ENCODE data around the gene MUC2. TPM values are rescaled to one million over a fixed set of nuclear protein-coding genes. Genes with fewer than 3 reads are reported as not detected.

The MUC2 gene
- total RNA-seq, 1 experiment from 2014 or later: not detected

DNA sequence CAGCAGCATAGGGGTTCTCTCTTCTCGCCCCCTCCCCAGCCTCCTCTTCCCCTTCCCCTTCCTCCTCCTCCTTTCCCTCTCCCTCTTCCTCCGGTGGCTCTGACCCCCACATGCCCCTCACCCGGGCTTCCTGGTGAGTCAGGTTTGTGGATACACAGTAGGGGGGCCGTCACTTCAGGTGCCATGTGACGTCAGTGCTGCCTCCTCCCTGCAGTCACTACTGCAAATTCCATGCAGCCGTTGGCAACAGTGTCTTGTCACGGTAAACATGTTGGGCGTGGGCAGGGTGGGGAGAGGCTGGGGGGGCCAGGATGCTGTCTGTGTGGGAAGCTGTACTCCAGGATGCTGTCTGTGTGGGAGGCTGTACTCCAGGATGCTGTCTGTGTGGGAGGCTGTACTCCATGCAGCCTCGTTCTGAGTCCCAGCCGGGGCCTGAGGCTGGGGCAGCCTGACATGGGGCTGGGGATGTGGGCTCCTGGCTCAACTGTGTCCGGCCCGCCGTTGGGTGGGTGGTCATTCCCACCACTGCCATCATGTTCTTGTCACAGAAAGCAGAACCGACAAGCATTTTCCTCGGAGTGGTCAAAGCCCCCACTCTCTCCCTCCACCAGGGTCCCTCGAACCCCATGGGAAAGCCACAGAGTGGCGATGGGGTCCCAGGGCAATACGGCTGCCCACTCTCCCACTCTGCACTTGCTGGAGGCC, 2.4 kb upstream of the MUC2 start:
- DNase-seq (ENCODE audit: low read depth): peak; percentile 89

DNA sequence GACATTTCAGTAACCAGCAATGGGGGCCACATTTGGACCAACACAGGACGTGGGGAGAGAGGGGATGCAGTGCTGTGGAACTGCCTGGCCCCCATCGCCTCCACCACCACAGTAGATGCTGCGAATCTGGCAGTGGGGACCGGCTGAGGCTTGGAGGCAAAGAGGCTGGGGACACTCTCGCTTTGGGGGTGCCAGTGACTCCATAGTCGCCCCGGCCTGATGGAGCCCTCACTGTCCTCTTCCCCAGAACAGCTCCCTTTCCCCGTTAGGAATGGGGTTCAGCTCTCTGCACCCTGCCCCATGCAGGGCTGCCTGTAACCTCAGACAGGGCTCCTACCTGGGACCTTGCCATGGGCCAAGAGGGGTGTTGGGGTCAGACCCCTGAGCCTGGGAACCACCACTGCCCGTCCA, 1.8 kb upstream of the MUC2 start:
- DNase-seq (ENCODE audit: low read depth): no peak

DNA sequence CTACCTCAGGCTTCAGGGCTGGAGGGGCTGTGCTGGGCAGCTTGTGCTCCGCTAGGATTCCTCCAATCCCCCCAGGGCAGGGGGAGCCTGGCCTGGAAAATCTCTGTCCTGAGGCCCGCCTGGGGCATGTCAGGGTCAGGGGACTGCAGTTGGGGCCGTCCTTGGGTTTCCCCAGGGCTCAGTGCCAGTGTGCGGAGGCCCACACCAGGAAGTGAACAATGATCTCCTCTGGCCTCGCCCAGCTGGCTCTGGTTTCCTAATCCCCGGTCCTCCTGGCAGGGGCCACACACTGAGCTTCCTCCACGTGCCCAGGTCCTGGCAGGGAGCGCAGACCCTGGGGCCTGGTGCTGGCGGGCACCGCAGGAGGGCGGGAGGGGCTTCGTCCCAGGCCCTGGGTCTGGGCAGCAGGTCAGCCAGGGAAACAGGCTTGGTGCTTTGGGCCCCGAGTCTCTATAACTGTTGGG, 1.4 kb upstream of the MUC2 start:
- DNase-seq (ENCODE audit: low read depth): peak; percentile 89

DNA sequence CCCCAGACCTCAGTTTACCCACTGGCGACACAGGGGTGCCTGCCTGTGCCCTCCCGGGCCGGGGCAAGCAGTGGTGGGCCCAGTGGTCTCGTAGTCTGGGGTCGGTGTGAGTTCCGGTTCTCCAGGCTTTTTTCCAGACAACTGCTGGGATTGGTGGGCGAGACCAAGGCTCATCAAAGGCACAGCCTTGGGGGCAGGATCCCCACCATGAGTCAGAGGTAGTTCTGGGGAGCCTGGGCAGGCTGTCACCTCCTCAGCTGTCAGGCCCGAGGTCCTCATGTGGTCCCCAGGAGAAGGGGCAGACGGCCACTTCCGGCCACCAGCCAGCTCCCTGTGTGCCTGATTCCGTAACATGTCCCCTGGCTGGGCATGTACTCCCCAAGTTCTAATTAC, 827 bp upstream of the MUC2 start:
- DNase-seq (ENCODE audit: low read depth): peak; percentile 35

DNA sequence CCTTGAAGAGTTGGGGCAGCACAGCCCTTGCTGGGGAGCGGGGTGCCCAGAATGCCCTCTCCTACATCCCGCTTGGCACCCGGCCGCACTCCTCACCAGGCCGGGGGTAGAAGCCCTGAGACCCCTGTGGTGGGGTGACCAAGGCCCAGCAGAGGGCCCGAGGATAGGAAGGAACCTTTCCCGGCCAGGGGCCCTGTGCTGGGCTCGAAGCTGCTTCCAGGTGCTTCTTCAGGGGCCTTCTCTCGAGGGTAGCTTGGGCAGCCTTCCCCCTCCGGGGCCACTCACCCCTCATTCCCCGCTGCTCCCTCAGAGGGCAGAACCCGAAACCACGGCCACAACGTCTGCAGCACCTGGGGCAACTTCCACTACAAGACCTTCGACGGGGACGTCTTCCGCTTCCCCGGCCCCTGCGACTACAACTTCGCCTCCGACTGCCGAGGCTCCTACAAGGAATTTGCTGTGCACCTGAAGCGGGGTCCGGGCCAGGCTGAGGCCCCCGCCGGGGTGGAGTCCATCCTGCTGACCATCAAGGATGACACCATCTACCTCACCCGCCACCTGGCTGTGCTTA, 752 bp downstream of the MUC2 start:
- no peak for DNase-seq (ENCODE audit: low read depth)

DNA sequence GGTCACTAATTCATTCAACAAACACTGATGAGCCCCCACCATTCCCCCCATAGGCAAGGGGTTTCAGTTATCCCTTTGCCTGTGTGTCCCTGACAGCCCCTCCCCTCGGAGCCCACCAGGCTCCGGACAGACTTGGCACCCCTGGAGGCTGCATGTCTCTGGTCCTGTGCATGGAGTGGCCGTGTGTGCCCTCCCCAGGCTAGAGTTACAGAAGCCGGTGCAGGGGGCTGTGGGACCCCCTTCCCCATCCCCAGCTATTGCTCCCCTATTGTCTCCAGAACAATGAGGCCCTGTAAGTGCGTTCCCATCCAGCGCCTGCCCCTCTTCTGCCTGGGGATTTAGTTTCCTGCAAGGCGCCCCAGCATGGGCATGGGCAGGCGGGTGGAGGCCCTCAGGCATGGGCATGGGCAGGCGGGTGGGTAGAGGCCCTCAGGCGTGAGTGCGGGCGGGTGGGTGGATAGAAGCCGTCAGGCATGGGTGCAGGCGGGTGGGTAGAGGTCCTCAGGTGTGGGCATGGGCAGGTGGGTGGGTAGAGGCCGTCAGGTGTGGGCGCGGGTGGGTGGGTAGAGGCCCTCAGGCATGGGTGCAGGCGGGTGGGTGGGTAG, 1.5 kb downstream of the MUC2 start:
- no peak for DNase-seq (ENCODE audit: low read depth)

DNA sequence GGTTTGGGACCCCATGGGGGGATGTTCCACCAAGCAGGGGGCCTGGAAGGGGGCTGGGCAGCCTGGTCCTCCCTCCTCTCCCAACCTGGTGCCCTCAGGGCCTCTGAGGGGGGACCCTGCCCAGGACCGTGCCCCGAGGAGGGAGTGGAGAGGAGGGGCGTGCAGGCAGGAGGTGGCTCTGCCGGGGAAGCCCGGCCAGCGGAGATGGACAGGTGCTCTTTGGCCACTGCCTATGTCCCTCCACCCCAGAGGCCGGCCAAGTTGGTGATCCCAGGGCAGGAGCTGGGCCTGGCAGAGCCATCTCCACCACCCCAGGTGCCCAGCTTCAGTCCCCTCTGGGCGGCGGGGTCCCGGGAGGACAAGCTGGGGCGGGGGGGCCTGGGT, 2.4 kb downstream of the MUC2 start:
- no peak for DNase-seq (ENCODE audit: low read depth)

DNA sequence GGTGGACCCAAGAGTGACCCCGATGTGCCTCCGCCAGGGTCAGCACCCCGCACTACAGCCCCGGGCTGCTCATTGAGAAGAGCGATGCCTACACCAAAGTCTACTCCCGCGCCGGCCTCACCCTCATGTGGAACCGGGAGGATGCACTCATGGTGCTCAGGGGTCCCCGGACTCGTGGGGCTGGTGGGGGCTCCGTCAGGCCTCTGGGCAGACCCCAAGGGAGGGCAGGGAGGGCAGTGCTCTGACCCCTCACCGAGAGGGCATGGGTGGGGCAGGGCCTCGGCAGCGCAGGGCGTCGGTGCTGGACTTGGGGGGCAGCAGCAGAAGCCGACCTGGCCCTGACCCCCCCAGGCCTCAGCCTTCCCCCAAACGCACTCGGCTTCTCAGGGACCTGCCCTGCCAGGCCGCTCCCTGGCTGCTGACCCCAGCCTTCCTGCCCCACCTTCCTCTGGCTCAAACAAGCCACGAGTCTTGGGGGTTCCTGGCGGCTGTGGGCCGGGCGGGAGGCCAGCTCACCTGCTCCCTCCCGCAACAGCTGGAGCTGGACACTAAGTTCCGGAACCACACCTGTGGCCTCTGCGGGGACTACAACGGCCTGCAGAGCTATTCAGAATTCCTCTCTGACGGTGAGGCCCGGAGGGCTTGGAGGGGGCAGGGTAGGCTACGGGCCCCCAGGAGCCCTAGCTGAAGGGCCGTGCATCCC, 2.9 kb downstream of the MUC2 start:
- no peak for DNase-seq (ENCODE audit: low read depth)

DNA sequence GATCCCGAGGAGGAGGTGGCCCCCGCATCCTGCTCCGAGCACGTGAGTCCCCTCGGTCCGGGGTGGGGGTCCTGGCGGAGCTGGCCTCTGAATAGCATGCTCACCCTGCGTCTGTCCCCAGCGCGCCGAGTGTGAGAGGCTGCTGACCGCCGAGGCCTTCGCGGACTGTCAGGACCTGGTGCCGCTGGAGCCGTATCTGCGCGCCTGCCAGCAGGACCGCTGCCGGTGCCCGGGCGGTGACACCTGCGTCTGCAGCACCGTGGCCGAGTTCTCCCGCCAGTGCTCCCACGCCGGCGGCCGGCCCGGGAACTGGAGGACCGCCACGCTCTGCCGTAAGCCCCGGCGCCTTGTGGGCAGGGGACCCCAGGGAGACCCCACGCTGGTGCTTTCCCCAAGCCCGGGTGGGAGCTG, 3.5 kb downstream of the MUC2 start:
- DNase-seq (ENCODE audit: low read depth): no peak

DNA sequence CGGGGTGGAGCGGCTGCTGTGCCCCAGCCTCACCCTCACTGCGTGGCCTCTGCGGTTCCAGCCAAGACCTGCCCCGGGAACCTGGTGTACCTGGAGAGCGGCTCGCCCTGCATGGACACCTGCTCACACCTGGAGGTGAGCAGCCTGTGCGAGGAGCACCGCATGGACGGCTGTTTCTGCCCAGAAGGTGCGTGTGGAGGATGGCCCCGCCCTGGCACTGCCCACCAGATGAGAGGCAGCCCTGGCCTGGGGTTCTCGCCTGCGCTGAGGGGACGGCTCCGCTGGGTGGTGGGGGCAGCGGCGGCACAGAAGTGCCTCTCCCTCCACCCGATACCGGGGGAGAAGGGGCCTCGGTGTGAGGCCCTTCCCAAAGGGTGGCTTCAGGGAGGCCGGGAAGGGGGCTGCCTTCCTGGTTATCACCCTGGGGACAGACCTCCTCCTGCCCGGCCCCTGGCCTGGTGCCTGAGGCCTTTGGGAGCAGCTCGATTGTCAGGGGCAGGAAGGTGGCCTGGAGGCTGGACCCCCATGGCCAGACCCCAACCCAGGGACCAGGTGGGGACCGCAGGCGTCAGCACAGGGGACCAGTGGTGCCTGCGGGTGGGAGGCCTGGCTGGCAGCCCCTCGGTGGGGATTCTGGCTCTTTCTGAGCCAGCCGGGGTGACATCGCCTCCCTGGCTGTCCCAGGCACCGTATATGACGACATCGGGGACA, 7.1 kb downstream of the MUC2 start:
- no peak for DNase-seq (ENCODE audit: low read depth)

DNA sequence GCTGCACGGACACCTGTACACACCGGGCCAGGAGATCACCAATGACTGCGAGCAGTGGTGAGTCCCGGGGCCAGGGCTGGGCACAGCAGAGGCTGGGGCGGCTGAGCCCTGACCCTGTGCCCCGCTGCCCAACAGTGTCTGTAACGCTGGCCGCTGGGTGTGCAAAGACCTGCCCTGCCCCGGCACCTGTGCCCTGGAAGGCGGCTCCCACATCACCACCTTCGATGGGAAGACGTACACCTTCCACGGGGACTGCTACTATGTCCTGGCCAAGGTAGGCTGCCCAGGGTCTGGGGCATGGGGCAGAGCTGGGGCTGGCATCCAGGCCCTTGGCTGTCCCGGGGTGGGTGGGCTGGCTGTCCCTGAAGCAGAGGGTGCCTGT, 7.7 kb downstream of the MUC2 start:
- no peak for DNase-seq (ENCODE audit: low read depth)

DNA sequence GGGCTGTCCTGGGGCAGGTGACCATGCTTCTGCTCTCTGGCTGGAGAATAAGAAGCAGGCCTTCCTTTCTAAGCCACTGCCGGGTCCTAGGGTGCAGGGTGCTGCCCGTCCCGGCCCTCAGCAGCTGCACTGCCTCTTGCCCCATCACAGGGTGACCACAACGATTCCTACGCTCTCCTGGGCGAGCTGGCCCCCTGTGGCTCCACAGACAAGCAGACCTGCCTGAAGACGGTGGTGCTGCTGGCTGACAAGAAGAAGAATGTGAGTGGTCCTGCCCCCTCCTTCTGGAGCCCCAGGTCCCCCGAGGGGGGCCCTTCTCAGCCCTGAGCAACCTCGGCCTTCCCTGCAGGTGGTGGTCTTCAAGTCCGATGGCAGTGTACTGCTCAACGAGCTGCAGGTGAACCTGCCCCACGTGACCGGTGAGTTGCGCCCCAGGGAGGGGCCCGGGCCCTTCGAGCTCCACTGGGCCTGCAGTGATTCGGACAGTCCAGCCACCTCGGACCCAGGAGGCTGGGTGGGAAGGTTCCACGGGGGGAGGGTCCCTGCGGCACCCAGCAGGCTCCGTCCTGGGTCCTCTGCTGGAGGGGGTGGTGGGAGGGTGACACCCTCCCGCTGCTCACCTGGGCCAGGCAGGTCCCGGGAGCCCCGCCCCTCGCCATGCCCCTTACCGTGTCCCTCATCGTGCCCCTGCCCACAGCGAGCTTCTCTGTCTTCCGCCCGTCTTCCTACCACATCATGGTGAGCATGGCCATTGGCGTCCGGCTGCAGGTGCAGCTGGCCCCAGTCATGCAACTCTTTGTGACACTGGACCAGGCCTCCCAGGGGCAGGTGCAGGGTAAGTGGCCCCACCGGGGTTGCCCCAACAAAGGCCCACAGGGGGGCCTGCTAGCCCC, 8.3 kb downstream of the MUC2 start:
- DNase-seq (ENCODE audit: low read depth): no peak

DNA sequence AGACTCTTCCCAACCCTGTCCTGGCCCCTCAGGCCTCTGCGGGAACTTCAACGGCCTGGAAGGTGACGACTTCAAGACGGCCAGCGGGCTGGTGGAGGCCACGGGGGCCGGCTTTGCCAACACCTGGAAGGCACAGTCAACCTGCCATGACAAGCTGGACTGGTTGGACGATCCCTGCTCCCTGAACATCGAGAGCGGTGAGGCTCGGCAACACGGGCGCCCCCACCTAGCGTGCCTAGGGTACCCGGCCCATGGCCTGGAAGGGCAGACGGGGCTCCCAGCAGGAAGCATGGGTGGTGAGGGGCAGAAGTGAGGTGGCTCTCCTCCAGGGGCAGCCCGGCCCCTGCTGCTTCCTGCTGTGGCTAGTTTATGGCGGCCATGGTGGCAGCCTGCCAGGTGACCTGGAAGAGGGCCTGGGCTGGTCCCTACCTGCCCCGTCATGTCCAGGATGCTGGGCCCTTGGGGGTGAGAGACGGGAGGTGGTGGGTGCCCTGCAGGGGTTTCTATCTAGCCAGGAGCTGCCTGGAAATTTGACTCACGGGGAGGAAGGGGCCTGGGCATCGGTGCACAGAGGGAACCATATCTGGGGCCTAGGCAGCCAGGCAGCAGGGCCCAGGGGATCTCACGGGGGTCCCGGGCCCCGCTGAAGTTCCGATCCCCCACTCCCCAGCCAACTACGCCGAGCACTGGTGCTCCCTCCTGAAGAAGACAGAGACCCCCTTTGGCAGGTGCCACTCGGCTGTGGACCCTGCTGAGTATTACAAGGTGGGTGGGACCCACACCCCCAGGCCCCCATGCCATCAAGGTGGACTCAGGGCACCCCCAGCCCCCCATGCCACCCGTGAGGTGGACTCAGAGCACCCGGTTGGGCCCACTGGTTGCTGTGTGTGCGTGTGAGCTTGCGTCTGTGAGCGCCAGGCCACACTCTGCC, 9.2 kb downstream of the MUC2 start:
- DNase-seq (ENCODE audit: low read depth): no peak

DNA sequence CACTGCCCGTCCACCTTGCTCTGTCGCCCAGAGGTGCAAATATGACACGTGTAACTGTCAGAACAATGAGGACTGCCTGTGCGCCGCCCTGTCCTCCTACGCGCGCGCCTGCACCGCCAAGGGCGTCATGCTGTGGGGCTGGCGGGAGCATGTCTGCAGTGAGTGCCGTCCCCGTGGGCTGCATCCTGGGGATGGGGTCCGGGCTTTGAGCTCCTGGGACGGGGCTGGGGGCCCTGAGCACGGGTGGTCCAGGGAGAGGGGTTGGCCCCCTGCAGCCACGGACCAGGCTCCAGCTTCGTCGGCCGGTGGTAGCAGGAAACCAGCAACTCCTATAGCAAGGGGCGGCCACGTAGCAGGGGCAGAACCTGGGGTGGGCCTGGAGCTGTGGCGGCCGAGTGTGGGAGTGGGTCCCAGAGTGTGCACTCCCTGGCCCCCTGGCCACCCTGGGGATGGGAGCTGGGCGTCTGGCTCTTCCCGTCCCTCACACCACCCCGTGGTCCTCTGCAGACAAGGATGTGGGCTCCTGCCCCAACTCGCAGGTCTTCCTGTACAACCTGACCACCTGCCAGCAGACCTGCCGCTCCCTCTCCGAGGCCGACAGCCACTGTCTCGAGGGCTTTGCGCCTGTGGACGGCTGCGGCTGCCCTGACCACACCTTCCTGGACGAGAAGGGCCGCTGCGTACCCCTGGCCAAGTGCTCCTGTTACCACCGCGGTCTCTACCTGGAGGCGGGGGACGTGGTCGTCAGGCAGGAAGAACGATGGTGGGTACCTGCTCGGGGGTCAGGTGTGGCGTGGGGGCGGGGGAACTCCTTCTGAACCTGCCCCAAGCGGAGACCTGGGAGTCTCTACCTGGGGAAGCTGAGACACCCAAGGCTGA, 10.1 kb downstream of the MUC2 start:
- DNase-seq (ENCODE audit: low read depth): no peak

DNA sequence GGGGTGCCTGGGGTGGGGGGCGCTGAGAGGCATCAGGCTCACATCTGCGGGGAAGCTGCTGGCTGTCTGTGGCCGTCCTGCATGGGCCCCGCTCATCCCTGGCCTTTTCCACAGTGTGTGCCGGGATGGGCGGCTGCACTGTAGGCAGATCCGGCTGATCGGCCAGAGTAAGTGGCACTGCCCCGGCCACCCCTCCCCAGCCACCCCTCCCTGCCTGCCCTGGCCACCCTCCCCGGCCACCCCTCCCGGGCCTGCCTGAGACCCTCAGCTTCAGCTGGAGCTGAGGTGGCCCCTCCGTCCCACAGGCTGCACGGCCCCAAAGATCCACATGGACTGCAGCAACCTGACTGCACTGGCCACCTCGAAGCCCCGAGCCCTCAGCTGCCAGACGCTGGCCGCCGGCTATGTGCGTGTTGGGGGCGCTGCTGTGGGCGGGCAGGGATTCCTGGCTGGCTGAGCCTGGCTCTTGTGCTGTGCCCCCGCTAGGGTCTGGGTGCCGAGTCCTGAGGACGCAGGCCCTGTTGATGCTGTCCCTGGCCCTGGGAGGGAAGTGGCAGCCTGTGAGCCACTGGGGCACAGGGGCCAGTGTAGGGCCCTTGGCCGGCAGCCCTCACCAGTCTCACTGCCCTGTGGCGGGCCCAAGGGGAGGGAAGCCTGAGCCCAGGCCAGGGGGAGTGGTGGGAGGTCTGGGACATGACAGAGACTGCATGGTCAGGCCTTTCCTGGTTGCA, 10.9 kb downstream of the MUC2 start:
- DNase-seq (ENCODE audit: low read depth): no peak

DNA sequence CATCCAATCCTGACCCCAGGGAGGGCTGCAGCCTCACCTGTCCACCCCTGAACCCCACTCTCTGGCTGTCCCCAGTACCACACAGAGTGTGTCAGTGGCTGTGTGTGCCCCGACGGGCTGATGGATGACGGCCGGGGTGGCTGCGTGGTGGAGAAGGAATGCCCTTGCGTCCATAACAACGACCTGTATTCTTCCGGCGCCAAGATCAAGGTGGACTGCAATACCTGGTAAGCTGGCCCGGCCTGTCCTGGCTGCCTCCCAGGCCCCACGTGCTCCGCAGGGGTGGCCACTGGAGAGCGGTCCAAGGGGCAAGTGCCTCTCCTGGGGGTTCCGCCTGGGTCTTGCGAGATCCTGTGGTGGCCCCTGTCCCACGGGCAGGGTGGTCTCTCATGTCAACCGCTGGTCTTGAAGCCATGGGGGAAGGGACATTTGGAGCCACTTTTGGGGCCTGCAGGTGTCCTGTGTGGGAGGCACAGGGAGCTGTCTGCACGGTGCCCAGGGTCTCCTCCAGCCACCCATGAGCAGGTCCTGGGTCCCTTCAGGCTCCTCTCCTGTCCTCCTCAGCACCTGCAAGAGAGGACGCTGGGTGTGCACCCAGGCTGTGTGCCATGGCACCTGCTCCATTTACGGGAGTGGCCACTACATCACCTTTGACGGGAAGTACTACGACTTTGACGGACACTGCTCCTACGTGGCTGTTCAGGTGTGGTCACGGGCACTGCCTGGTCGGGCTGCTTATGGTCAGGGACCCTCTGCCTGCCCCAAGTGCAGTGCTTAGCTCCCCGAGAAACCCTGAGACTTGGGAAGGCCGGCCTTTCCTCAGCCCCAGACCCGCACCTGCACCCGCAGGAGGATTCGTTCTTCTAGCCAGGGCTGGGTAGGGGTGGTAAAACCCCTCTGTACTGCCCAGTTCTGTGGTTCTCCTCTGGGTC, 11.8 kb downstream of the MUC2 start:
- DNase-seq (ENCODE audit: low read depth): no peak

DNA sequence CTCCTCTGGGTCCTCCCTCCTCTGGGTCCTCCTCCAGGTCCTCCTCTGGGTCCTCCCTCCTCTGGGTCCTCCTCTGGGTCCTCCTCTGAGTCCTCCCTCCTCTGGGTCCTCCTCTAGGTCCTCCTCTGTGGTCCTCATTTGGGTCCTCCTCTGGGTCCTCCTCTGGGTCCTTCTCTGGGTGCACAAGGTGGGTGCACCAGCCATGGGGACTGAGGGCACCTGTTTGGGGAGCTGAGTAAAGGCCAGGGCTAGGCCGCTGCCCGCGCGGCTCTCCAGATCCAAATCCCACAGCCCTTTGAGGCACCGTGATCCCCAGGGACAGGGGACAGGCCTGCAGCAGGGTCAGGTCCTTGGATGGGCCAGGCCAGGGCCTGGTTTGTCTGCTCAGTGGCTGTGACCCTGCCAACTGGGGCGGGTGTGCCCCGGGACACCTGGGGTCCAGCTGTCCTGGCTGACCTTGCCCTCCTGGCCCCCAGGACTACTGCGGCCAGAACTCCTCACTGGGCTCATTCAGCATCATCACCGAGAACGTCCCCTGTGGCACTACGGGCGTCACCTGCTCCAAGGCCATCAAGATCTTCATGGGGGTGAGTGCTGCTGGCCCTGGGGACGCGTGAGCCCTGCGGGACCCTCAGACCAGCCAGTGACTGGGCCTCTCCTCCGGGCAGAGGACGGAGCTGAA, 12.7 kb downstream of the MUC2 start:
- DNase-seq (ENCODE audit: low read depth): no peak
